ENCODE results near the gene PHTF1.

DNA sequence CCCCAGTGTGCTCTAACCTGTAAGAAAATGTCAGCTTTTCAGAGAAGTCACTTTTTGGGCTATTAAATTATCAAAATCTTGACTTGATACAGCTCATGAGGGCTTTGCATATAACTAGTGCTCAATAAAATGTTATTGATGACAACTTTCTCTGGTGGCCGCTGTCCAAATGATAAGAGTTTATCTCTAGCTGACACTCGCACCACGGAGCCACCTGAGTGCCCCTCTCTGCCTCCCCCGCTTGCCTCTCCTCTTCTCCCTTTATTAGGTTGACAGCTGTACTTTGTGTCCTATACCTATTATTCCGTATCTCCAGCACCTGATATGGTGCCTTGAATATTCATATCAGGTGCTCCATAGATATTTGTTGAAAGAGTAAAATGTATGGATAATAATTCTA lies 82.8 kb downstream of the PHTF1 start:
- TF ChIP-seq, protein P1, sequence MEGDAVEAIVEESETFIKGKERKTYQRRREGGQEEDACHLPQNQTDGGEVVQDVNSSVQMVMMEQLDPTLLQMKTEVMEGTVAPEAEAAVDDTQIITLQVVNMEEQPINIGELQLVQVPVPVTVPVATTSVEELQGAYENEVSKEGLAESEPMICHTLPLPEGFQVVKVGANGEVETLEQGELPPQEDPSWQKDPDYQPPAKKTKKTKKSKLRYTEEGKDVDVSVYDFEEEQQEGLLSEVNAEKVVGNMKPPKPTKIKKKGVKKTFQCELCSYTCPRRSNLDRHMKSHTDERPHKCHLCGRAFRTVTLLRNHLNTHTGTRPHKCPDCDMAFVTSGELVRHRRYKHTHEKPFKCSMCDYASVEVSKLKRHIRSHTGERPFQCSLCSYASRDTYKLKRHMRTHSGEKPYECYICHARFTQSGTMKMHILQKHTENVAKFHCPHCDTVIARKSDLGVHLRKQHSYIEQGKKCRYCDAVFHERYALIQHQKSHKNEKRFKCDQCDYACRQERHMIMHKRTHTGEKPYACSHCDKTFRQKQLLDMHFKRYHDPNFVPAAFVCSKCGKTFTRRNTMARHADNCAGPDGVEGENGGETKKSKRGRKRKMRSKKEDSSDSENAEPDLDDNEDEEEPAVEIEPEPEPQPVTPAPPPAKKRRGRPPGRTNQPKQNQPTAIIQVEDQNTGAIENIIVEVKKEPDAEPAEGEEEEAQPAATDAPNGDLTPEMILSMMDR (IDR thresholded peaks at IDR 0.05; ENCODE audit: low read length), result no peak
- no peak for TF ChIP-seq EZH2 (IDR thresholded peaks at IDR 0.05; ENCODE audit: borderline replicate concordance, low read length)

Data from OCI-LY1 (cell line).